22Rv1 (cell line): ENCODE measurements around the gene DEPDC5.

Experiments used
- CTCF ChIP-seq: fragments of 450-650 bp; IDR thresholded peaks from 2 replicates; pipeline ENCODE4 v1.5.1; 2017; ENCODE audit warnings: mild to moderate bottlenecking
- ZFX ChIP-seq: fragments of 450-650 bp; IDR thresholded peaks from 2 replicates; pipeline ENCODE4 v1.6.1; 2017; ENCODE audit warnings: antibody characterized with exemption, borderline replicate concordance

GRCh38 chr22:31935961-31936635 is 182.3 kb downstream of the DEPDC5 start:
- TF ChIP-seq CTCF (no peak), ZFX (no peak)
